Astrocyte (in vitro differentiated cells and primary cell): Measurements from ENCODE around the gene SLC12A3. TPM values are rescaled to one million over a fixed set of nuclear protein-coding genes. Genes with fewer than 3 reads are reported as not detected.

ENCODE experiments used
- DNase-seq: peaks from one replicate; pipeline ENCODE4 v3.0.0-alpha.2; 2010; ENCODE audit warnings: low read depth
- FAIRE-seq: peaks from 2 replicates; lab custom pipeline; 2011; peaks lifted over from hg19 to GRCh38; lab: Jason Lieb, UNC
- H2AFZ ChIP-seq: 2 replicates; pipeline ENCODE4 v1.6.0; 2012; ENCODE audit warnings: low read depth, low read length, inconsistent platforms
- H3K27ac ChIP-seq: 2 replicates; pipeline ENCODE4 v1.5.1; 2011; ENCODE audit warnings: low read depth, low read length, inconsistent platforms
- H3K27me3 ChIP-seq: 2 replicates; pipeline ENCODE4 v1.6.0; 2011; ENCODE audit warnings: low read length, inconsistent platforms; ENCODE audit not compliant: insufficient read depth
- H3K36me3 ChIP-seq: 2 replicates; pipeline ENCODE4 v1.5.1; 2011; ENCODE audit warnings: low read length, inconsistent platforms; ENCODE audit not compliant: insufficient read depth
- H3K4me1 ChIP-seq: 2 replicates; pipeline ENCODE4 v1.5.1; 2011; ENCODE audit warnings: low read length, inconsistent platforms; ENCODE audit not compliant: insufficient read depth
- H3K4me2 ChIP-seq: 2 replicates; pipeline ENCODE4 v1.6.0; 2012; ENCODE audit warnings: low read length, inconsistent platforms
- H3K4me3 ChIP-seq: 2 replicates; pipeline ENCODE4 v1.5.1; 2011; ENCODE audit warnings: low read depth, mild to moderate bottlenecking, low read length, inconsistent platforms; ENCODE audit not compliant: insufficient read depth
- H3K79me2 ChIP-seq: 2 replicates; pipeline ENCODE4 v1.6.0; 2012; ENCODE audit warnings: mild to moderate bottlenecking, low read length, inconsistent platforms; ENCODE audit not compliant: insufficient read depth
- H3K9ac ChIP-seq: 2 replicates; pipeline ENCODE4 v1.6.0; 2012; ENCODE audit warnings: mild to moderate bottlenecking, low read length, inconsistent platforms
- H3K9me3 ChIP-seq: 2 replicates; pipeline ENCODE4 v1.5.1; 2012; ENCODE audit warnings: low read depth, mild to moderate bottlenecking, low read length, inconsistent platforms; ENCODE audit not compliant: insufficient read depth
- H4K20me1 ChIP-seq: 2 replicates; pipeline ENCODE4 v1.6.0; 2012; ENCODE audit warnings: low read length, inconsistent platforms; ENCODE audit not compliant: insufficient read depth
- H3K27ac Mint-ChIP-seq: one replicate; pipeline ENCODE4 v1.8.0; 2021; ENCODE audit warnings: mild to moderate bottlenecking, mixed read lengths; ENCODE audit not compliant: unreplicated experiment
- H3K27me3 Mint-ChIP-seq: one replicate; pipeline ENCODE4 v1.8.0; 2021; ENCODE audit warnings: low read depth, mixed read lengths; ENCODE audit not compliant: unreplicated experiment
- H3K36me3 Mint-ChIP-seq: one replicate; pipeline ENCODE4 v1.8.0; 2021; ENCODE audit warnings: low read depth, mixed read lengths; ENCODE audit not compliant: unreplicated experiment
- H3K4me1 Mint-ChIP-seq: one replicate; pipeline ENCODE4 v1.8.0; 2021; ENCODE audit warnings: low read depth, mixed read lengths; ENCODE audit not compliant: unreplicated experiment
- H3K4me3 Mint-ChIP-seq: one replicate; pipeline ENCODE4 v1.8.0; 2021; ENCODE audit warnings: mild to moderate bottlenecking, moderate library complexity, mixed read lengths; ENCODE audit not compliant: unreplicated experiment
- H3K9me3 Mint-ChIP-seq: one replicate; pipeline ENCODE4 v1.8.0; 2021; ENCODE audit warnings: mild to moderate bottlenecking, mixed read lengths; ENCODE audit not compliant: unreplicated experiment
- EZH2 ChIP-seq: IDR thresholded peaks from 2 replicates; pipeline ENCODE4 v1.6.1; 2012; ENCODE audit warnings: mild to moderate bottlenecking, low read length, inconsistent platforms; ENCODE audit not compliant: insufficient read depth
- total RNA-seq: library from RNA; stranded (reverse); gene quantifications from 2 replicates; pipeline ENCODE4 v1.2.1, GENCODE V29; 2021
- TF ChIP-seq, protein P1 (sequence below): IDR thresholded peaks from 2 replicates; pipeline ENCODE4 v1.5.1; 2011; ENCODE audit warnings: low read depth, mild to moderate bottlenecking, inconsistent platforms, low read length, moderate library complexity; ENCODE audit not compliant: insufficient read depth

The SLC12A3 gene
- total RNA-seq, 1 donor from 2014 or later: 0.18 TPM

DNA sequence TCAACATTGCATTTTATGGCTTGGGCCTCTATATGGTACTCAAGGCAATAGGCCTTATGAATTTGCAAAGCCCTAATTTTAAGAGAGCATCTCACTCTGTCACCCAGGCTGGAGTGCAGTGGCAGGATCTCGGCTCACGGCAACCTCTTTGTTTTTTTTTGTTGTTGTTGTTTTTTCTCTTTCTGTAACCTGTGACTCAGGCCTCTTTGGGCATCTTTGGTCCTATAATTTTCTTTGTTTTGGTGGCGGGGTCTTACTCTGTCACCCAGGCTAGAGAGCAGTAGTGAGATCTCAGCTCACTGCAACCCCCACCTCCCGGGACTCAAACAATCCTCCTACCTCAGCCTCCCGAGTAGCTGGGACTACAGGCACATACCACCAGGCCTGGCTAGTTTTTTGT, 45.1 kb downstream of the SLC12A3 start:
- peak overlapping the region; percentile 74 for H3K27ac ChIP-seq
- Mint-ChIP-seq H3K9me3 (peaks cover 9% of the 10 kb centered on the region), H3K4me3 (peak overlapping the region; percentile 73), H3K27me3 (peaks cover 2% of the 10 kb centered on the region), H3K4me1 (peaks cover 41% of the 10 kb centered on the region), H3K36me3 (no peaks in the 10 kb centered on the region), H3K27ac (peak overlapping the region; percentile 98)
- no peaks in the 10 kb centered on the region for H3K36me3 ChIP-seq
- no peak overlapping the region for H2AFZ ChIP-seq
- no peak for TF ChIP-seq EZH2
- H3K79me2 ChIP-seq: no peaks in the 10 kb centered on the region
- FAIRE-seq: no peak
- DNase-seq: no peak
- H3K27me3 ChIP-seq: no peaks in the 10 kb centered on the region
- H3K9ac ChIP-seq: peak overlapping the region; percentile 37
- no peaks in the 10 kb centered on the region for H3K9me3 ChIP-seq
- H4K20me1 ChIP-seq: no peaks in the 10 kb centered on the region
- peaks cover 34% of the 10 kb centered on the region for H3K4me1 ChIP-seq
- H3K4me3 ChIP-seq: no peak overlapping the region
- peak overlapping the region; percentile 63 for H3K4me2 ChIP-seq

DNA sequence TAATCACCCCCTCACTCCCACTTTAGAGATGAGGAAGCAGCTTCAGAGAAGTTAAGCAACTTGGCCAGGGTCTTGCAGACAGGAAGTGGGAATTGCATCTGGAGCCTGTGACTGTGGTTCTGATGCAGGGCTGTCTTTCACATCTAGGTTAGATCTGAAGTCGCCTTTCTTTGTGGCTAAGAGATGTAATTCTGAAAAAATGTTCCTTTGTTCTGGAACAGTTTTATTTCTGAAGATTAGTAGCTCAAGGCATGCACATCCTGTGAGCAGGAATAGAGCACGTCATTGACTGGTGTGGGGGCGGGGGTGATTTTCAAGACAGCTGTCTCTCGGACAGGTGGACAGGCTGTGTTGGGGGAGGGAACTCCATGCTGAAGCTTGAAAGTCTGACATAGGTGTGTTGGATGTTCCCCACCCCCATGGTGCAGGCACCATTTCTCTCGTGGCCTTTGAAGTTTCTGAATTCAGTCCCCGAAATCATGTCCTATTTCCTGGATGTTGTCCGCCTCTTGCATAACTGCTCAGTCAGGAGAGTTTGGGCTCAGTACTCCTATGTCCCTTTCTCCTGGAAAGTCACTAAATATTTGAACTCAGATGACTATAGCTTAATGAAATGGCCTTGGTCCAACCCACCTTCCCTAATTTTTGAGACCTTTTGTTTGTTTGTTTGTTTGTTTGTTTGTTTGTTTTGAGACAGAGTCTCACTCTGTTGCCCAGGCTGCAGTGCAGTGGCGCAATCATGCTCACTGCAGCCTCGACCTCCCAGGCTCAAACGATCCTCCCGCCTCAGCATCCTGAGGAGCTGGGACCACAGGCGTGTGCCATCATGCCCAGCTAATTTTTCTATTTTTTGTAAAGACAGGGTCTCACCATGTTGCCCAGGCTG, 45.9 kb downstream of the SLC12A3 start:
- no peaks in the 10 kb centered on the region for H3K36me3 ChIP-seq
- peaks cover 41% of the 10 kb centered on the region for H3K4me1 Mint-ChIP-seq
- H2AFZ ChIP-seq: no peak overlapping the region
- peak overlapping the region; percentile 98 for H3K27ac Mint-ChIP-seq
- H3K4me3 Mint-ChIP-seq: no peak overlapping the region
- no peaks in the 10 kb centered on the region for H3K79me2 ChIP-seq
- no peak for FAIRE-seq
- H3K4me2 ChIP-seq: peak overlapping the region; percentile 63
- H3K9me3 Mint-ChIP-seq: peaks cover 9% of the 10 kb centered on the region
- no peaks in the 10 kb centered on the region for H3K27me3 ChIP-seq
- H3K36me3 Mint-ChIP-seq: peaks cover under 1% of the 10 kb centered on the region
- peak; percentile 97 for DNase-seq
- H3K9me3 ChIP-seq: no peaks in the 10 kb centered on the region
- H3K27me3 Mint-ChIP-seq: peaks cover 2% of the 10 kb centered on the region
- H4K20me1 ChIP-seq: no peaks in the 10 kb centered on the region
- no peak overlapping the region for H3K4me3 ChIP-seq
- peak overlapping the region; percentile 74 for H3K27ac ChIP-seq
- TF ChIP-seq, protein P1, sequence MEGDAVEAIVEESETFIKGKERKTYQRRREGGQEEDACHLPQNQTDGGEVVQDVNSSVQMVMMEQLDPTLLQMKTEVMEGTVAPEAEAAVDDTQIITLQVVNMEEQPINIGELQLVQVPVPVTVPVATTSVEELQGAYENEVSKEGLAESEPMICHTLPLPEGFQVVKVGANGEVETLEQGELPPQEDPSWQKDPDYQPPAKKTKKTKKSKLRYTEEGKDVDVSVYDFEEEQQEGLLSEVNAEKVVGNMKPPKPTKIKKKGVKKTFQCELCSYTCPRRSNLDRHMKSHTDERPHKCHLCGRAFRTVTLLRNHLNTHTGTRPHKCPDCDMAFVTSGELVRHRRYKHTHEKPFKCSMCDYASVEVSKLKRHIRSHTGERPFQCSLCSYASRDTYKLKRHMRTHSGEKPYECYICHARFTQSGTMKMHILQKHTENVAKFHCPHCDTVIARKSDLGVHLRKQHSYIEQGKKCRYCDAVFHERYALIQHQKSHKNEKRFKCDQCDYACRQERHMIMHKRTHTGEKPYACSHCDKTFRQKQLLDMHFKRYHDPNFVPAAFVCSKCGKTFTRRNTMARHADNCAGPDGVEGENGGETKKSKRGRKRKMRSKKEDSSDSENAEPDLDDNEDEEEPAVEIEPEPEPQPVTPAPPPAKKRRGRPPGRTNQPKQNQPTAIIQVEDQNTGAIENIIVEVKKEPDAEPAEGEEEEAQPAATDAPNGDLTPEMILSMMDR: no peak
- no peak for TF ChIP-seq EZH2
- H3K9ac ChIP-seq: peak overlapping the region; percentile 37
- peaks cover 38% of the 10 kb centered on the region for H3K4me1 ChIP-seq

- no peaks in the 10 kb centered on the region for H3K79me2 ChIP-seq
- no peak for FAIRE-seq
- H2AFZ ChIP-seq: peak overlapping the region; percentile 27
- peak overlapping the region; percentile 51 for H3K27ac ChIP-seq
- peak overlapping the region; percentile 98 for H3K27ac Mint-ChIP-seq
- peak overlapping the region; percentile 61 for H3K4me2 ChIP-seq
- no peaks in the 10 kb centered on the region for H3K36me3 ChIP-seq
- TF ChIP-seq, protein P1: no peak
- TF ChIP-seq EZH2: no peak
- H3K4me1 Mint-ChIP-seq: peaks cover 40% of the 10 kb centered on the region
- no peaks in the 10 kb centered on the region for H3K27me3 ChIP-seq
- H3K36me3 Mint-ChIP-seq: peaks cover 1% of the 10 kb centered on the region
- H3K4me1 ChIP-seq: peaks cover 38% of the 10 kb centered on the region
- H3K4me3 ChIP-seq: no peak overlapping the region
- H4K20me1 ChIP-seq: no peaks in the 10 kb centered on the region
- no peaks in the 10 kb centered on the region for H3K9me3 ChIP-seq
- peaks cover 6% of the 10 kb centered on the region for H3K9me3 Mint-ChIP-seq
- DNase-seq: peak; percentile 83
- H3K4me3 Mint-ChIP-seq: peak overlapping the region; percentile 17
- peaks cover 2% of the 10 kb centered on the region for H3K27me3 Mint-ChIP-seq
- peak overlapping the region; percentile 26 for H3K9ac ChIP-seq
These were observed 47.0 kb downstream of the SLC12A3 start for GRCh38 chr16:56911771-56912571.
